ENCODE measurements around the gene CIITA. TPM values are rescaled to one million over a fixed set of nuclear protein-coding genes. Genes with fewer than 3 reads are reported as not detected.
A peak's percentile ranks its signal among the peaks of the same experiment; 100 is the strongest.

The CIITA gene
- total and polyA plus RNA-seq, 9 of the 15 experiments (the other 6 are each of a cell fraction or from before 2014, with no cell fraction given) = 0.01 to 0.20 (median 0.11) TPM; not detected in 4

DNA sequence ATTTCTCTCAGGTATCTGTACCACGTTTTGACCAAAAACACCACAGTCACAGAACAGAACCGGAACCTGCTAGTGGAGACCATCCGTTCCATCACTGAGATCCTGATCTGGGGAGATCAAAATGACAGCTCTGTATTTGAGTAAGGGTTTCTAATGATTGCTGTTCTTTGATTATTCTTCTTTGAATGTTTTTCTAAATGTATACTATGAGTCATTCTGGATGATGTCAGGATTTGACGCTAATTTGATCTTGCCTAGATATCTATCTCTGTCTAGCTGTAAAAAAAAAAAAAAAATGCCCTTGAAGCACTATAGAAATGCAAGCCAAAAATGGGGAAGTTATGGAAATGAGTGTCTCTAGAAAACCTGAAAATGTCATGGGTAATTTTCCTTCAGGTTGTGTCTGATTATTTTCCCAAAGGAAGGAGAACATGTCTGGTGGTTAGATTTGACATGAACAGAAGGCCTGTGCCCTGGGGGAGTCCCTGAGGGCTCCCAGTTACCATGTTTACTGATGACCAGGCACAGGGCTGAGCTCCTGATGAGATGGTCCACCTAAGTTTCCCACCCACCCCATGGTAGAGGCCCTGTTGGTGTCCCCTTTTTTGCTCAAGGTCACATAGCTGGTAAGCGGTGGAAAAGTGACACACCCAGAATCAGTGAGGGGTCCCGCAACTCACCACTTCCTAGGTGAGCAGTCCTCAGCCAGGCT is 80.9 kb downstream of the CIITA start:
- POLR2A ChIA-PET = interaction anchor here (0.6 to 2.5 kb wide), 3 partner anchors 10 to 848 kb away, joined by 3 to 6 read pairs (median 5); partner anchors contain the start of gene SOCS1
- H3K27ac ChIP-seq (ENCODE audit: extremely low read depth, low read depth, low read length) = no peak overlapping the region; the same call in 2 of the 3 replicates
- H3K9ac ChIP-seq (ENCODE audit: insufficient read depth in 1 of 2, low read depth in 2 of 2, low read length in 2 of 2) = no peak overlapping the region
- no peak for FAIRE-seq
- intact Hi-C loops (cut with micrococcal nuclease) (no loop called here), in situ Hi-C loops (cut with MboI) (loop anchor here (5.0 to 25.0 kb wide), 4 partner anchors 304 to 857 kb away; partner anchors contain the start of gene SNN)
- DNase-seq (ENCODE audit: extremely low read depth in 1 of 4, low spot score in 3 of 4) = no peak
- CTCF ChIA-PET (ENCODE audit: low intra/inter-chr PET ratio) = interaction anchor here (0.6 kb wide), 1 partner anchor 295 kb away, joined by 3 read pairs; no protein-coding TSS in a partner anchor
- peaks cover 13% of the 10 kb centered on the region; the same call in 1 of the 3 replicates for H3K79me2 ChIP-seq (ENCODE audit: control insufficient read depth, insufficient read depth, low read length)
- peaks cover 2% of the 10 kb centered on the region; the same call in 1 of the 2 replicates for H4K20me1 ChIP-seq (replicated peaks; ENCODE audit: control insufficient read depth, insufficient read depth, low read length)
- H3K4me1 ChIP-seq (replicated peaks in 1 of 2; ENCODE audit: control insufficient read depth in 2 of 2, insufficient read depth in 2 of 2, low read length in 2 of 2) = peaks cover 0 to 6% of the 10 kb centered on the region in 2 experiments; a peak in 1 of 5 replicates
- peaks cover 30% of the 10 kb centered on the region; the same call in 2 of the 3 replicates for H3K36me3 ChIP-seq (ENCODE audit: control insufficient read depth, insufficient read depth, low read length)
- no peak for ATAC-seq
- no peak overlapping the region for H2AFZ ChIP-seq (ENCODE audit: low read depth, low read length)
- no peaks in the 10 kb centered on the region for H3K9me3 ChIP-seq (replicated peaks; ENCODE audit: control insufficient read depth, insufficient read depth, low read depth, low read length)
- H3K9me1 ChIP-seq (ENCODE audit: control insufficient read depth, insufficient read depth, low read length) = no peaks in the 10 kb centered on the region
- H3K4me3 ChIP-seq = no peak overlapping the region
- 67% methylated on average over 6 of the region's 6 CpGs for WGBS (ENCODE audit: insufficient coverage, low coverage, missing lambda C conversion rate)
- BruUV-seq (replicated peaks) = no TSS peak
- no peaks in the 10 kb centered on the region for H3K27me3 ChIP-seq (ENCODE audit: control insufficient read depth in 2 of 2, insufficient read depth in 2 of 2, low read length in 2 of 2)
- H3K4me2 ChIP-seq (ENCODE audit: insufficient read depth, low read length) = no peak overlapping the region
- peak; percentile 79 for TF ChIP-seq JUN (IDR thresholded peaks at IDR 0.05; ENCODE audit: borderline replicate concordance, low read depth, low read length)
- TF ChIP-seq JUN (CRISPR knock-in tag; IDR thresholded peaks at IDR 0.05; ENCODE audit: borderline replicate concordance) = no peak
- TF ChIP-seq HCFC1 (IDR thresholded peaks at IDR 0.05; ENCODE audit: low read depth, low read length) = no peak
- TF ChIP-seq SMARCE1 (IDR thresholded peaks at IDR 0.05) = peak; percentile 85; the same call in 1 of the 2 replicates
- TF ChIP-seq ZNF644 (tag; IDR thresholded peaks at IDR 0.05; ENCODE audit: low read depth) = no peak
- TF ChIP-seq JUND (IDR thresholded peaks at IDR 0.05; ENCODE audit: borderline replicate concordance, low read depth, low read length) = peak; percentile 72; the same call in 1 of the 2 replicates
- peak; percentile 86; the same call in 2 of the 3 replicates for TF ChIP-seq JUND (tag; IDR thresholded peaks at IDR 0.05; ENCODE audit: borderline replicate concordance, low read depth, low read length)
- peak; percentile 27; the same call in 1 of the 2 replicates for TF ChIP-seq MTA1 (IDR thresholded peaks at IDR 0.05; ENCODE audit: borderline replicate concordance)
- no peak for TF ChIP-seq ETV5 (CRISPR knock-in tag; IDR thresholded peaks at IDR 0.05; ENCODE audit: low read depth)
- TF ChIP-seq, protein P1, sequence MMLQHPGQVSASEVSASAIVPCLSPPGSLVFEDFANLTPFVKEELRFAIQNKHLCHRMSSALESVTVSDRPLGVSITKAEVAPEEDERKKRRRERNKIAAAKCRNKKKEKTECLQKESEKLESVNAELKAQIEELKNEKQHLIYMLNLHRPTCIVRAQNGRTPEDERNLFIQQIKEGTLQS (IDR thresholded peaks at IDR 0.05) = peak; percentile 90
- TF ChIP-seq, protein P1 (CRISPR knock-in tag; conservative IDR thresholded peaks at IDR 0.05) = no peak; the same call in 1 of the 2 replicates
- TF ChIP-seq, protein P2, sequence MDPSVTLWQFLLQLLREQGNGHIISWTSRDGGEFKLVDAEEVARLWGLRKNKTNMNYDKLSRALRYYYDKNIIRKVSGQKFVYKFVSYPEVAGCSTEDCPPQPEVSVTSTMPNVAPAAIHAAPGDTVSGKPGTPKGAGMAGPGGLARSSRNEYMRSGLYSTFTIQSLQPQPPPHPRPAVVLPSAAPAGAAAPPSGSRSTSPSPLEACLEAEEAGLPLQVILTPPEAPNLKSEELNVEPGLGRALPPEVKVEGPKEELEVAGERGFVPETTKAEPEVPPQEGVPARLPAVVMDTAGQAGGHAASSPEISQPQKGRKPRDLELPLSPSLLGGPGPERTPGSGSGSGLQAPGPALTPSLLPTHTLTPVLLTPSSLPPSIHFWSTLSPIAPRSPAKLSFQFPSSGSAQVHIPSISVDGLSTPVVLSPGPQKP (CRISPR knock-in tag; IDR thresholded peaks at IDR 0.05) = no peak
- TF ChIP-seq ZNF316 (IDR thresholded peaks at IDR 0.05) = no peak
- TF ChIP-seq NBN (IDR thresholded peaks at IDR 0.05; ENCODE audit: low read depth) = peak; percentile 27; the same call in 1 of the 2 replicates
- no peak for TF ChIP-seq ZC3H8 (IDR thresholded peaks at IDR 0.05)
- TF ChIP-seq ARID1B (IDR thresholded peaks at IDR 0.05) = peak; percentile 46; the same call in 1 of the 2 replicates
- TF ChIP-seq, protein P3, sequence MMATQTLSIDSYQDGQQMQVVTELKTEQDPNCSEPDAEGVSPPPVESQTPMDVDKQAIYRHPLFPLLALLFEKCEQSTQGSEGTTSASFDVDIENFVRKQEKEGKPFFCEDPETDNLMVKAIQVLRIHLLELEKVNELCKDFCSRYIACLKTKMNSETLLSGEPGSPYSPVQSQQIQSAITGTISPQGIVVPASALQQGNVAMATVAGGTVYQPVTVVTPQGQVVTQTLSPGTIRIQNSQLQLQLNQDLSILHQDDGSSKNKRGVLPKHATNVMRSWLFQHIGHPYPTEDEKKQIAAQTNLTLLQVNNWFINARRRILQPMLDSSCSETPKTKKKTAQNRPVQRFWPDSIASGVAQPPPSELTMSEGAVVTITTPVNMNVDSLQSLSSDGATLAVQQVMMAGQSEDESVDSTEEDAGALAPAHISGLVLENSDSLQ (IDR thresholded peaks at IDR 0.05) = peak; percentile 47; the same call in 1 of the 2 replicates
